A549 (cell line): ENCODE results near the gene MOSPD3. TPM values are rescaled to one million over a fixed set of nuclear protein-coding genes. Genes with fewer than 3 reads are reported as not detected.

Experiments
- ATAC-seq, 2 experiments: fragments of 200-7000 bp in 1 of 2; fragments of >200 bp in 1 of 2; cut with Nextera tagmentation in 1 of 2; cut with Tn5 transposase in 1 of 2; 3 replicates each; pipeline versions ENCODE4 v1.8.0 to v1.9.1; 2018 to 2020; ENCODE audit warnings: mild to moderate bottlenecking in 1 of 2, moderate library complexity in 1 of 2
- CTCF ChIA-PET: fragments of 300-600 bp; sonication (Branson Sonifier 250); formaldehyde crosslinking; extraction: SDS; loops from one replicate; lab custom pipeline; 2021; ENCODE audit warnings: antibody characterized with exemption, inconsistent platforms; lab: Yijun Ruan, JAX
- POLR2A ChIA-PET: fragments of 350-600 bp; formaldehyde crosslinking; extraction: SDS; loops from one replicate; lab custom pipeline; 2021; ENCODE audit warnings: antibody characterized with exemption, inconsistent platforms; lab: Yijun Ruan, JAX
- DNase-seq, 2 experiments: peaks; one replicate each; pipeline versions ENCODE4 v3.0.0 to v3.0.0-alpha.2; 2011 to 2016; ENCODE audit warnings: low read depth in 1 of 2, low spot score in 1 of 2
- FAIRE-seq: peaks from 2 replicates; lab custom pipeline; 2011; peaks lifted over from hg19 to GRCh38; lab: Jason Lieb, UNC
- H3K27ac ChIP-seq, 2 experiments: fragments of >200 bp; sonication (Bioruptor Twin); formaldehyde crosslinking; 3 replicates each; pipeline ENCODE4 v1.5.1; 2016 to 2017
- H3K4me1 ChIP-seq: fragments of >200 bp; sonication (Bioruptor Twin); formaldehyde crosslinking; 3 replicates; pipeline ENCODE4 v1.6.1; 2016
- H3K4me2 ChIP-seq: fragments of >200 bp; sonication (Bioruptor Twin); formaldehyde crosslinking; 3 replicates; pipeline ENCODE4 v1.6.1; 2016
- H3K4me3 ChIP-seq: fragments of >200 bp; sonication (Bioruptor Twin); formaldehyde crosslinking; 3 replicates; pipeline ENCODE4 v1.5.1; 2016
- H3K9me3 ChIP-seq: fragments of >200 bp; sonication (Bioruptor Twin); formaldehyde crosslinking; 3 replicates; pipeline ENCODE4 v1.6.1; 2016
- ATOH8 ChIP-seq: fragments of 250-450 bp; sonication (Bioruptor Pico); IDR thresholded peaks from 2 replicates; pipeline ENCODE4 v1.5.0; 2020; ENCODE audit warnings: low read depth, mild to moderate bottlenecking, moderate library complexity
- CTCF ChIP-seq: fragments of >200 bp; sonication (Bioruptor Twin); formaldehyde crosslinking; IDR thresholded peaks from 3 replicates; pipeline ENCODE4 v1.5.1; 2016
- E2F6 ChIP-seq: IDR thresholded peaks from 2 replicates; pipeline ENCODE4 v1.6.1; 2012; ENCODE audit warnings: low read depth, borderline replicate concordance
- EHF ChIP-seq: fragments of 250-450 bp; sonication (Bioruptor Pico); IDR thresholded peaks from 2 replicates; pipeline ENCODE4 v1.5.0; 2020; ENCODE audit warnings: mild to moderate bottlenecking
- HDAC2 ChIP-seq: fragments of 200-600 bp; sonication (generic); IDR thresholded peaks from 2 replicates; pipeline ENCODE4 v1.6.1; 2016
- HES2 ChIP-seq: fragments of >200 bp; sonication (Bioruptor Twin); formaldehyde crosslinking; IDR thresholded peaks from 2 replicates; pipeline ENCODE4 v1.6.1; 2016
- HEYL ChIP-seq: fragments of 250-450 bp; sonication (Bioruptor Pico); IDR thresholded peaks from 2 replicates; pipeline ENCODE4 v1.8.0; 2021; ENCODE audit warnings: mild to moderate bottlenecking, moderate library complexity
- KDM1A ChIP-seq: fragments of 200-600 bp; sonication (generic); IDR thresholded peaks from 2 replicates; pipeline ENCODE4 v1.6.1; 2016; ENCODE audit warnings: low read depth, mild to moderate bottlenecking
- MAX ChIP-seq: IDR thresholded peaks from 2 replicates; pipeline ENCODE4 v1.6.1; 2012
- MAZ ChIP-seq: fragments of 150-350 bp; IDR thresholded peaks from 2 replicates; pipeline ENCODE4 v1.6.1; 2014; ENCODE audit warnings: antibody characterized with exemption, low read depth, low read length, borderline replicate concordance
- MYC ChIP-seq: IDR thresholded peaks from 2 replicates; pipeline ENCODE4 v1.6.1; 2012; ENCODE audit warnings: mild to moderate bottlenecking, inconsistent platforms, low read length, improper control_type of control experiment, borderline replicate concordance
- NR3C1 ChIP-seq: fragments of >200 bp; sonication (Bioruptor Twin); formaldehyde crosslinking; IDR thresholded peaks from 3 replicates; pipeline ENCODE4 v1.6.1; 2017
- POLR2A ChIP-seq: IDR thresholded peaks from 2 replicates; pipeline ENCODE4 v1.6.1; 2012; ENCODE audit warnings: mild to moderate bottlenecking, low read length
- POLR2AphosphoS2 ChIP-seq: conservative IDR thresholded peaks from 2 replicates; pipeline ENCODE4 v1.6.1; 2012; ENCODE audit warnings: low read length, improper control_type of control experiment, inconsistent platforms
- REST ChIP-seq: fragments of 200-600 bp; sonication (generic); IDR thresholded peaks from 2 replicates; pipeline ENCODE4 v1.6.1; 2016; ENCODE audit warnings: antibody characterized with exemption, mild to moderate bottlenecking, moderate library complexity
- RFX5 ChIP-seq: fragments of 450-650 bp; IDR thresholded peaks from 2 replicates; pipeline ENCODE4 v1.7.1; 2014; ENCODE audit warnings: antibody characterized with exemption, mild to moderate bottlenecking, moderate library complexity
- USF2 ChIP-seq: fragments of 450-650 bp; IDR thresholded peaks from 2 replicates; pipeline ENCODE4 v1.6.1; 2014; ENCODE audit warnings: antibody characterized with exemption
- ZNF302 ChIP-seq: fragments of 250-450 bp; sonication (Bioruptor Pico); IDR thresholded peaks from 2 replicates; pipeline ENCODE4 v1.9.0; 2021; ENCODE audit warnings: inconsistent platforms, mild to moderate bottlenecking, moderate library complexity
- WGBS: methylation state at CpG from one replicate; pipeline ENCODE4 v1.1.6; 2017; ENCODE audit errors: missing lambda C conversion rate; 5-methylcytosine and 5-hydroxymethylcytosine counted together
- polyA plus RNA-seq, 4 experiments: library from polyadenylated mRNA; depleted of rRNA in 3 of 4; stranded (reverse); fragments of >200 nt; fragmentation: RNase III in 1 of 4; extraction: RNeasy Plus Mini Kit Qiagen cat#74134 plus additional on column Dnase treatment in 1 of 4; gene quantifications; 2 replicates in 3 of 4; 3 replicates in 1 of 4; pipeline ENCODE4 v1.2.3, GENCODE V29; 2011 to 2017

Gene MOSPD3
- polyA plus RNA-seq, 2 of the 4 experiments (the other 2 are of a cell fraction) = 6.1 to 14.8 TPM

GRCh38 chr7:100604028-100604975 lies 8.0 kb upstream of the MOSPD3 start (continued):
- no peak for TF ChIP-seq ATOH8
- no peak for TF ChIP-seq ZNF302 (CRISPR knock-in tag)
- TF ChIP-seq USF2 = no peak
- no peak for TF ChIP-seq RFX5
- TF ChIP-seq EHF (CRISPR knock-in tag) = no peak

- H3K27ac ChIP-seq = peak overlapping the region; percentile 84 to 86
- ChIA-PET CTCF (interaction anchor here (0.7 to 4.8 kb wide), 13 partner anchors 9 to 140 kb away, joined by 3 to 32 read pairs (median 5); partner anchors contain the start of genes FBXO24, GIGYF1 and LRCH4), POLR2A (interaction anchor here (0.8 to 1.6 kb wide), 2 partner anchors 19 to 68 kb away, joined by 3 to 7 read pairs; partner anchors contain the start of genes FBXO24 and LRCH4)
- 4% methylated on average over 14 of the region's 68 CpGs for WGBS
- ATAC-seq = peak; percentile 57 to 71
- H3K4me2 ChIP-seq = peak overlapping the region; percentile 100
- H3K4me1 ChIP-seq = 0 out of 3 replicates have a peak, but pooled peaks cover 8% of the 10 kb centered on the region
- TF ChIP-seq CTCF (no peak), POLR2A (0 out of 2 replicates have a peak, but pooled peaks have one; percentile 12), HEYL (CRISPR knock-in tag) (no peak), E2F6 (peak; percentile 68; the same call in 1 of the 2 replicates), MAX (peak; percentile 77)
- no peak for FAIRE-seq
- H3K9me3 ChIP-seq = no peaks in the 10 kb centered on the region
- DNase-seq = peak; percentile 48 to 74
- H3K4me3 ChIP-seq = peak overlapping the region; percentile 74
These were observed 7.1 kb upstream of the MOSPD3 start for GRCh38 chr7:100604976-100605911.

- ChIA-PET POLR2A (interaction anchor here (1.6 kb wide), 1 partner anchor 20 kb away, joined by 7 read pairs; the partner anchor contains the start of genes FBXO24 and LRCH4), CTCF (interaction anchor here (1.0 to 4.8 kb wide), 10 partner anchors 11 to 141 kb away, joined by 3 to 32 read pairs (median 7); partner anchors contain the start of genes FBXO24, GIGYF1 and LRCH4)
- Histone ChIP-seq H3K4me1 (0 out of 3 replicates have a peak, but pooled peaks cover 8% of the 10 kb centered on the region), H3K9me3 (no peaks in the 10 kb centered on the region), H3K4me3 (no peak overlapping the region), H3K4me2 (peak overlapping the region; percentile 100; the same call in 2 of the 3 replicates), H3K27ac (no peak overlapping the region; a peak in 1 of 6 replicates)
- ATAC-seq (no peak), DNase-seq (no peak), FAIRE-seq (no peak)
- TF ChIP-seq HES2 (no peak), KDM1A (no peak), REST (no peak), CTCF (no peak), POLR2AphosphoS2 (no peak), HDAC2 (no peak), MYC (no peak), ZNF302 (CRISPR knock-in tag) (no peak), NR3C1 (no peak), MAZ (no peak), EHF (CRISPR knock-in tag) (no peak)
- WGBS = 93% methylated on average over 12 of the region's 12 CpGs
These were observed 6.0 kb upstream of the MOSPD3 start for GRCh38 chr7:100606313-100606712.
